Keratinocyte (primary cell): ENCODE measurements around the gene HENMT1. TPM values are rescaled to one million over a fixed set of nuclear protein-coding genes. Genes with fewer than 3 reads are reported as not detected.
A peak's percentile ranks its signal among the peaks of the same experiment; 100 is the strongest.

ENCODE experiments used
- DNase-seq: peaks from one replicate; pipeline ENCODE4 v3.0.0-alpha.2; 2011; ENCODE audit warnings: low read depth, missing footprints, low spot score
- FAIRE-seq: peaks from 2 replicates; lab custom pipeline; 2011; peaks lifted over from hg19 to GRCh38; lab: Jason Lieb, UNC
- H2AFZ ChIP-seq: 2 replicates; pipeline ENCODE4 v1.6.0; 2012; ENCODE audit warnings: low read length, control low read depth, inconsistent platforms; ENCODE audit not compliant: control insufficient read depth
- H3K27ac ChIP-seq: 2 replicates; pipeline ENCODE4 v1.5.1; 2011; ENCODE audit warnings: low read length; ENCODE audit not compliant: control insufficient read depth, insufficient read depth
- H3K27me3 ChIP-seq: 3 replicates; pipeline ENCODE4 v1.6.0; 2011; ENCODE audit warnings: low read length; ENCODE audit not compliant: control insufficient read depth, insufficient read depth; ENCODE audit errors: extremely low read depth
- H3K36me3 ChIP-seq, 2 experiments: 2 replicates in 1 of 2; 3 replicates in 1 of 2; pipeline ENCODE4 v1.5.1; 2011; ENCODE audit warnings: low read length in 2 of 2, mild to moderate bottlenecking in 1 of 2; ENCODE audit not compliant: control insufficient read depth in 2 of 2, insufficient read depth in 2 of 2; ENCODE audit errors: extremely low read depth in 1 of 2
- H3K4me1 ChIP-seq: 3 replicates; pipeline ENCODE4 v1.5.1; 2011; ENCODE audit warnings: low read length; ENCODE audit not compliant: control insufficient read depth, insufficient read depth; ENCODE audit errors: extremely low read depth
- H3K4me2 ChIP-seq: 3 replicates; pipeline ENCODE4 v1.6.0; 2011; ENCODE audit warnings: low read depth, low read length; ENCODE audit not compliant: control insufficient read depth, insufficient read depth; ENCODE audit errors: extremely low read depth
- H3K4me3 ChIP-seq, 3 experiments: fragments of 200-600 bp in 1 of 3; sonication (generic) in 1 of 3; 2 replicates in 2 of 3; 3 replicates in 1 of 3; pipeline ENCODE4 v1.5.1; 2011 to 2016; ENCODE audit warnings: low read length in 3 of 3, mild to moderate bottlenecking in 3 of 3, control low read depth in 2 of 3, inconsistent platforms in 1 of 3, low read depth in 1 of 3, mixed read lengths in 1 of 3, mixed run types in 1 of 3, moderate library complexity in 1 of 3; ENCODE audit not compliant: control insufficient read depth in 2 of 3, insufficient read depth in 2 of 3; ENCODE audit errors: extremely low read depth in 1 of 3
- H3K79me2 ChIP-seq: 2 replicates; pipeline ENCODE4 v1.6.0; 2012; ENCODE audit warnings: low read length; ENCODE audit not compliant: control insufficient read depth, insufficient read depth
- H3K9ac ChIP-seq: 3 replicates; pipeline ENCODE4 v1.6.0; 2011; ENCODE audit warnings: low read length; ENCODE audit not compliant: control insufficient read depth, insufficient read depth; ENCODE audit errors: extremely low read depth
- H3K9me1 ChIP-seq: 3 replicates; pipeline ENCODE4 v1.6.0; 2011; ENCODE audit warnings: low read length; ENCODE audit not compliant: control insufficient read depth, insufficient read depth; ENCODE audit errors: extremely low read depth
- H3K9me3 ChIP-seq: 2 replicates; pipeline ENCODE4 v1.5.1; 2012; ENCODE audit warnings: low read depth, low read length; ENCODE audit not compliant: control insufficient read depth
- H4K20me1 ChIP-seq: 3 replicates; pipeline ENCODE4 v1.6.0; 2011; ENCODE audit warnings: low read length; ENCODE audit not compliant: control insufficient read depth, insufficient read depth; ENCODE audit errors: extremely low read depth
- CTCF ChIP-seq, 3 experiments: IDR thresholded peaks in 1 of 3; conservative IDR thresholded peaks in 1 of 3; optimal IDR thresholded peaks in 1 of 3; 2 replicates in 2 of 3; 3 replicates in 1 of 3; pipeline versions ENCODE3 to v1.5.1; 2011; ENCODE audit warnings: low read length in 3 of 3, mild to moderate bottlenecking in 3 of 3, moderate library complexity in 2 of 3, control low read depth in 1 of 3, inconsistent platforms in 1 of 3; ENCODE audit not compliant: insufficient read depth in 2 of 3; ENCODE audit errors: extremely low read depth in 1 of 3
- EZH2 ChIP-seq: IDR thresholded peaks from one replicate; pipeline ENCODE4 v1.6.1; 2012; ENCODE audit warnings: inconsistent platforms, mild to moderate bottlenecking, low read length, moderate library complexity
- dilution Hi-C: fragments of 300-500 bp; cut with MboI; formaldehyde crosslinking; loops from one replicate; pipeline ENCODE4 v1.7.0; 2020; ENCODE audit warnings: low sequenced_read_pairs; ENCODE audit not compliant: extremely low pct_ligation_motif_present
- polyA plus RNA-seq, 5 experiments: library from polyadenylated mRNA; depleted of rRNA in 3 of 5; stranded (reverse) in 3 of 5; stranded (forward) in 1 of 5; unstranded in 1 of 5; fragments of >200 nt; gene quantifications; 1 replicate in 1 of 5; 2 replicates in 3 of 5; 3 replicates in 1 of 5; pipeline versions ENCODE4 v1.2.1 to v1.2.3, GENCODE V29; 2011 to 2012; ENCODE audit warnings: missing spikeins in 2 of 5, low read depth in 1 of 5, low replicate concordance in 1 of 5

The HENMT1 gene
- polyA plus RNA-seq, 1 donor (not counting 4 experiments of a cell fraction or from before 2014, with no cell fraction given), result 1.7 TPM

GRCh38 chr1:108691128-108691941, 30.4 kb upstream of the HENMT1 start:
- Histone ChIP-seq H3K27me3 (no peaks in the 10 kb centered on the region), H4K20me1 (peaks cover 13% of the 10 kb centered on the region), H3K4me1 (peaks cover 18% of the 10 kb centered on the region), H2AFZ (peak overlapping the region; percentile 98), H3K27ac (peak overlapping the region; percentile 81), H3K79me2 (peaks cover 52% of the 10 kb centered on the region), H3K9me3 (no peaks in the 10 kb centered on the region), H3K4me2 (peak overlapping the region; percentile 91), H3K9me1 (no peaks in the 10 kb centered on the region), H3K9ac (peak overlapping the region; percentile 89), H3K36me3 (peaks cover 0 to 9% of the 10 kb centered on the region in 2 experiments), H3K4me3 (peak overlapping the region; percentile 88 to 100 (median 95))
- dilution Hi-C loops, result no loop called here
- FAIRE-seq, result no peak
- no peak for DNase-seq
- no peak for TF ChIP-seq CTCF (optimal IDR thresholded peaks at IDR 0.05 in 1 of 3, IDR thresholded peaks at IDR 0.05 in 1 of 3, conservative IDR thresholded peaks at IDR 0.05 in 1 of 3; ENCODE audit: extremely low read depth in 1 of 3, insufficient read depth in 2 of 3, low read length in 3 of 3)
- TF ChIP-seq EZH2, result no peak

GRCh38 chr1:108686614-108687313, 25.9 kb upstream of the HENMT1 start:
- Histone ChIP-seq H3K4me1 (peaks cover 7% of the 10 kb centered on the region), H3K27me3 (no peaks in the 10 kb centered on the region), H3K4me2 (no peak overlapping the region), H3K9me1 (no peaks in the 10 kb centered on the region), H3K36me3 (no peaks in the 10 kb centered on the region), H3K27ac (no peak overlapping the region), H3K9ac (no peak overlapping the region), H3K4me3 (no peak overlapping the region), H2AFZ (no peak overlapping the region), H4K20me1 (no peaks in the 10 kb centered on the region), H3K79me2 (peaks cover 9% of the 10 kb centered on the region), H3K9me3 (no peaks in the 10 kb centered on the region)
- dilution Hi-C loops, result no loop called here
- no peak for DNase-seq
- FAIRE-seq, result no peak
- TF ChIP-seq CTCF (optimal IDR thresholded peaks at IDR 0.05 in 1 of 3, IDR thresholded peaks at IDR 0.05 in 1 of 3, conservative IDR thresholded peaks at IDR 0.05 in 1 of 3; ENCODE audit: extremely low read depth in 1 of 3, insufficient read depth in 2 of 3, low read length in 3 of 3) (no peak), EZH2 (no peak)
